MCF 10A (cell line): ENCODE results near the gene HNF4A. TPM values are rescaled to one million over a fixed set of nuclear protein-coding genes. Genes with fewer than 3 reads are reported as not detected.

ENCODE experiments used
- BruUV-seq: library from RNA; stranded (reverse); fragments of 400-500 nt; replicated peaks from 2 replicates; lab custom pipeline; 2021; lab: Mats Ljungman, UMichigan
- CTCF ChIA-PET: fragments of 300-600 bp; sonication (Branson Sonifier 250); formaldehyde crosslinking; extraction: SDS; loops from one replicate; lab custom pipeline; 2021; ENCODE audit warnings: antibody characterized with exemption, inconsistent platforms; lab: Yijun Ruan, JAX
- POLR2A ChIA-PET: fragments of 300-600, 350-650 bp; sonication (Branson Sonifier 250); formaldehyde crosslinking; extraction: SDS; loops from one replicate; lab custom pipeline; 2020; ENCODE audit warnings: antibody characterized with exemption, inconsistent platforms; lab: Yijun Ruan, JAX
- DNase-seq: peaks from one replicate; pipeline ENCODE4 v3.0.0-alpha.2; 2018; ENCODE audit not compliant: unreplicated experiment
- H3K27ac Mint-ChIP-seq: one replicate; pipeline ENCODE4 v1.8.0; 2022; ENCODE audit warnings: mild to moderate bottlenecking, low read depth, mixed read lengths; ENCODE audit not compliant: unreplicated experiment
- H3K27me3 Mint-ChIP-seq: one replicate; pipeline ENCODE4 v1.8.0; 2022; ENCODE audit warnings: mixed read lengths; ENCODE audit not compliant: insufficient read depth, unreplicated experiment
- H3K36me3 Mint-ChIP-seq: one replicate; pipeline ENCODE4 v1.8.0; 2022; ENCODE audit warnings: mild to moderate bottlenecking, moderate library complexity, mixed read lengths; ENCODE audit not compliant: insufficient read depth, unreplicated experiment
- H3K4me1 Mint-ChIP-seq: one replicate; pipeline ENCODE4 v1.8.0; 2022; ENCODE audit warnings: mixed read lengths; ENCODE audit not compliant: insufficient read depth, unreplicated experiment
- H3K4me3 Mint-ChIP-seq: one replicate; pipeline ENCODE4 v1.8.0; 2022; ENCODE audit warnings: mild to moderate bottlenecking, moderate library complexity, mixed read lengths; ENCODE audit not compliant: unreplicated experiment
- H3K9me3 Mint-ChIP-seq: one replicate; pipeline ENCODE4 v1.8.0; 2022; ENCODE audit warnings: mixed read lengths; ENCODE audit not compliant: unreplicated experiment
- CTCF ChIP-seq: fragments of 200-600 bp; IDR thresholded peaks from one replicate; pipeline ENCODE4 v1.8.0; 2022; ENCODE audit warnings: antibody characterized with exemption, mild to moderate bottlenecking; ENCODE audit not compliant: unreplicated experiment
- intact Hi-C: fragments of 100-400 bp; cut with micrococcal nuclease; formaldehyde crosslinking; loops from 2 replicates; pipeline ENCODE4 v1.14.1; 2022
- total RNA-seq: library from RNA; stranded (reverse); gene quantifications from 2 replicates; pipeline ENCODE4 v1.2.3, GENCODE V29; 2022

Gene HNF4A
- total RNA-seq, 1 experiment from 2014 or later: not detected

GRCh38 chr20:44457016-44457415, 101.5 kb downstream of the HNF4A start:
- Mint-ChIP-seq H3K4me1 (no peaks in the 10 kb centered on the region), H3K4me3 (no peak overlapping the region), H3K9me3 (no peaks in the 10 kb centered on the region), H3K27ac (no peak overlapping the region), H3K36me3 (no peaks in the 10 kb centered on the region), H3K27me3 (no peaks in the 10 kb centered on the region)
- BruUV-seq: no TSS peak
- no peak for DNase-seq
- intact Hi-C loops: no loop called here
- TF ChIP-seq CTCF: no peak
- ChIA-PET CTCF (interaction anchor here (0.6 to 8.4 kb wide), 7 partner anchors 14 to 241 kb away, joined by 3 to 132 read pairs (median 4); partner anchors contain the start of gene FITM2), POLR2A (interaction anchor here (0.8 to 0.9 kb wide), 2 partner anchors 18 to 245 kb away, joined by 3 to 4 read pairs; partner anchors contain the start of gene TTPAL)

GRCh38 chr20:44459271-44459670, 103.8 kb downstream of the HNF4A start:
- POLR2A ChIA-PET: interaction anchor here (0.9 to 3.3 kb wide), 6 partner anchors 9 to 70 kb away, joined by 3 to 17 read pairs (median 6); no protein-coding TSS in a partner anchor
- no peak overlapping the region for H3K27ac Mint-ChIP-seq
- H3K4me3 Mint-ChIP-seq: no peak overlapping the region

GRCh38 chr20:44460795-44461141, 105.3 kb downstream of the HNF4A start:
- intact Hi-C loops: loop anchor here (1.0 kb wide), 2 partner anchors 72 to 245 kb away; no protein-coding TSS in a partner anchor
- peak; percentile 66 for TF ChIP-seq CTCF
- no TSS peak for BruUV-seq
- no peak overlapping the region for H3K4me3 Mint-ChIP-seq
- H3K27me3 Mint-ChIP-seq: no peaks in the 10 kb centered on the region
- H3K36me3 Mint-ChIP-seq: no peaks in the 10 kb centered on the region
- H3K4me1 Mint-ChIP-seq: peaks cover 13% of the 10 kb centered on the region
- no peaks in the 10 kb centered on the region for H3K9me3 Mint-ChIP-seq
- ChIA-PET CTCF (interaction anchor here (0.8 to 16.6 kb wide), 22 partner anchors 9 to 344 kb away, joined by 3 to 347 read pairs (median 8); partner anchors contain the start of gene FITM2), POLR2A (interaction anchor here (0.6 to 3.3 kb wide), 12 partner anchors 10 to 247 kb away, joined by 3 to 17 read pairs (median 6); partner anchors contain the start of gene TTPAL)
- DNase-seq: peak; percentile 64
- H3K27ac Mint-ChIP-seq: no peak overlapping the region

More at GRCh38 chr20:44459271-44459670, 103.8 kb downstream of the HNF4A start:
- no peaks in the 10 kb centered on the region for H3K9me3 Mint-ChIP-seq
- no peaks in the 10 kb centered on the region for H3K4me1 Mint-ChIP-seq
- CTCF ChIA-PET: interaction anchor here (0.7 to 8.4 kb wide), 16 partner anchors 9 to 243 kb away, joined by 3 to 143 read pairs (median 6); partner anchors contain the start of gene TTPAL
- intact Hi-C loops: no loop called here
- BruUV-seq: no TSS peak
- DNase-seq: no peak
- H3K27me3 Mint-ChIP-seq: no peaks in the 10 kb centered on the region
- TF ChIP-seq CTCF: no peak
- no peaks in the 10 kb centered on the region for H3K36me3 Mint-ChIP-seq

DNA sequence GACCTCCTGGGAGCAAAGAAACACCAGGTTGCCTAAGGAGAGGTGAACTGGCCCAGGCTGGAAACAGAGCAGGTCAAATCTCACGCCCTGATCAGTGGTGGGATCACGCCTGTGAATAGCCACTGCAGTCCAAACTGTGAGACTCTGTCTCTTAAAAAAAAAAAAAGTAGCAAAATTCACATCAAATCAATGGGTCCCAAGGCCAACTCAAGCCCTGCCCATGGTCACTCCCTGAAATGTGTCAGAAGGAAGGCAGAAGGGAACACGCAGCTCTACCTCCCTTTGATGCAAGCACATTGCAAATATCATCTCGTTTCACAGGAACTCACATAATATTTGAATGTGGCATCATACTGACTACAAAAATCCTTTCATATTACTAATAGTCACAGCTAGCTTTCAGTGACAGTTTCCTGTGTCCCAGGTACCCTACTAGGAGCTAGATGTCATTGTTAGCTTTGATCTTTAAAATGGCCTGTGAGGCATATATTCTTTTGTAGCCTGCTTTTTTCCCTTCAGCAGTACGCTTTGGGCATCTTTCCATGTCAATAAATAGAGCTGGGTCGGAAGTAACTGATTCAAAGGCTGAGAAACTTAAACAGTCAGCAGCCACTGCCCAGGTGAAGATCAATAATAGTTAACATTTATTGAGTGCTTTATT, 105.8 kb downstream of the HNF4A start:
- DNase-seq: no peak
- POLR2A ChIA-PET: interaction anchor here (0.5 to 2.4 kb wide), 10 partner anchors 10 to 248 kb away, joined by 3 to 12 read pairs (median 4); partner anchors contain the start of gene TTPAL
- H3K27me3 Mint-ChIP-seq: no peaks in the 10 kb centered on the region

More for the DNA sequence above, 105.8 kb downstream of the HNF4A start:
- Mint-ChIP-seq H3K9me3 (no peaks in the 10 kb centered on the region), H3K36me3 (no peaks in the 10 kb centered on the region), H3K4me1 (peaks cover 18% of the 10 kb centered on the region), H3K4me3 (no peak overlapping the region), H3K27ac (no peak overlapping the region)
- CTCF ChIA-PET: interaction anchor here (0.6 to 16.6 kb wide), 36 partner anchors 8 to 344 kb away, joined by 3 to 347 read pairs (median 5); partner anchors contain the start of genes FITM2 and TTPAL
- no peak for TF ChIP-seq CTCF
- intact Hi-C loops: loop anchor here (1.0 kb wide), 2 partner anchors 73 to 246 kb away; no protein-coding TSS in a partner anchor
- BruUV-seq: no TSS peak
